SK-N-SH treated with all-trans-retinoic acid at 6 μM for 48 hours (cell line): ENCODE measurements around the gene CAMSAP2.
"Not testable (repeated sequence)": the region's sequence is repeated elsewhere in the genome, so short reads cannot be mapped to it uniquely, and the experiment has no call there.

ENCODE experiments used
- ATAC-seq: fragments of 200-7000 bp; cut with Tn5 transposase; 3 replicates; pipeline ENCODE4 v1.9.1; 2020; ENCODE audit warnings: mild to moderate bottlenecking, moderate library complexity
- ARNTL ChIP-seq: fragments of 450-650 bp; formaldehyde crosslinking; IDR thresholded peaks from 2 replicates; pipeline ENCODE4 v1.5.0; 2020; ENCODE audit warnings: low read depth, mild to moderate bottlenecking, moderate library complexity, borderline replicate concordance
- BACH2 ChIP-seq: fragments of 250-450 bp; sonication (Bioruptor Pico); IDR thresholded peaks from 2 replicates; pipeline ENCODE4 v1.9.0; 2021; ENCODE audit warnings: mild to moderate bottlenecking, borderline replicate concordance
- CSDC2 ChIP-seq: fragments of 250-450 bp; sonication (Bioruptor Pico); IDR thresholded peaks from 2 replicates; pipeline ENCODE4 v1.5.0; 2020; ENCODE audit warnings: mild to moderate bottlenecking, moderate library complexity
- ISL1 ChIP-seq: fragments of 250-450 bp; sonication (Bioruptor Pico); IDR thresholded peaks from 2 replicates; pipeline ENCODE4 v2.1.2; 2022; ENCODE audit warnings: mild to moderate bottlenecking, moderate library complexity
- OSR1 ChIP-seq: fragments of 250-450 bp; sonication (Bioruptor Pico); IDR thresholded peaks from 2 replicates; pipeline ENCODE4 v1.8.0; 2022; ENCODE audit warnings: moderate library complexity, mild to moderate bottlenecking, inconsistent platforms
- PATZ1 ChIP-seq: fragments of 250-450 bp; sonication (Bioruptor Pico); IDR thresholded peaks from 2 replicates; pipeline ENCODE4 v1.8.0; 2020; ENCODE audit warnings: mild to moderate bottlenecking, moderate library complexity, borderline replicate concordance
- POU6F1 ChIP-seq: fragments of 250-450 bp; sonication (Bioruptor Pico); IDR thresholded peaks from 2 replicates; pipeline ENCODE4 v1.8.0; 2021; ENCODE audit warnings: low read depth, mild to moderate bottlenecking, moderate library complexity, borderline replicate concordance
- RARB ChIP-seq: fragments of 250-450 bp; sonication (Bioruptor Pico); IDR thresholded peaks from 2 replicates; pipeline ENCODE4 v1.8.0; 2021; ENCODE audit warnings: mild to moderate bottlenecking, moderate library complexity
- SNAI2 ChIP-seq: fragments of 250-450 bp; sonication (Bioruptor Pico); IDR thresholded peaks from 2 replicates; pipeline ENCODE4 v1.5.0; 2020; ENCODE audit warnings: mild to moderate bottlenecking, moderate library complexity
- TCF4 ChIP-seq: fragments of 250-450 bp; sonication (Bioruptor Pico); IDR thresholded peaks from 2 replicates; pipeline ENCODE4 v1.8.0; 2021; ENCODE audit warnings: mild to moderate bottlenecking, moderate library complexity, borderline replicate concordance
- TOX ChIP-seq: fragments of 250-450 bp; sonication (Bioruptor Pico); IDR thresholded peaks from 2 replicates; pipeline ENCODE4 v1.8.0; 2021; ENCODE audit warnings: mild to moderate bottlenecking, moderate library complexity, borderline replicate concordance
- ZFP3 ChIP-seq: fragments of 250-450 bp; sonication (Bioruptor Pico); IDR thresholded peaks from 2 replicates; pipeline ENCODE4 v1.5.0; 2020; ENCODE audit warnings: mild to moderate bottlenecking, moderate library complexity
- ZFP30 ChIP-seq: fragments of 450-650 bp; formaldehyde crosslinking; IDR thresholded peaks from 2 replicates; pipeline ENCODE4 v1.5.0; 2022; ENCODE audit warnings: mild to moderate bottlenecking, moderate library complexity
- ZNF565 ChIP-seq: fragments of 450-650 bp; formaldehyde crosslinking; conservative IDR thresholded peaks from 2 replicates; pipeline ENCODE4 v1.5.0; 2020; ENCODE audit warnings: low read depth, mild to moderate bottlenecking, moderate library complexity
- ZNF70 ChIP-seq: fragments of 450-650 bp; formaldehyde crosslinking; IDR thresholded peaks from 2 replicates; pipeline ENCODE4 v1.5.0; 2020; ENCODE audit warnings: mild to moderate bottlenecking, moderate library complexity
- ZNF8 ChIP-seq: fragments of 450-650 bp; formaldehyde crosslinking; IDR thresholded peaks from 2 replicates; pipeline ENCODE4 v1.5.0; 2020; ENCODE audit warnings: mild to moderate bottlenecking, moderate library complexity
- TF ChIP-seq, protein P1 (sequence below): fragments of 250-450 bp; sonication (Bioruptor Pico); IDR thresholded peaks from 2 replicates; pipeline ENCODE4 v1.5.1; 2021; ENCODE audit warnings: mild to moderate bottlenecking, moderate library complexity

The CAMSAP2 gene

DNA sequence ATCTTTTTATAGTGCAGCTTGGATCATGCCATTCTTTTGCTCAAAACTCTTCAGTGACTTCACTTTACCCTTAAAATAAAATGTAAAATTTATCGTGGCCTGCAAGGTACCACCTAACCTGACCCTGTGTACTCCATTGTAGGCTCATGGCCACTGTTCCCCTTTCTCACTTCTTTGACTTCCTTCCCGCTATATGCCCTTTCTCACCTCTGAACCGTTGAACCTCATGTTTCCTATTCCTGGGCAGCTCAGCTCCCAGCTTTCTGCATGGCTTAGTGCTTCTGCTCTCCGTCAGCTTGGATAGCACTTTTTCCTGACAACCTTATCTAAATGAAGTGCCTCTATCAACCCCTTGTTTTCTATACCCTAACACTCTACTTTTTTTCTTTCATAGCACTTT lies 73.0 kb downstream of the CAMSAP2 start:
- no peak for ATAC-seq
- TF ChIP-seq POU6F1, result no peak
- TF ChIP-seq, protein P1, sequence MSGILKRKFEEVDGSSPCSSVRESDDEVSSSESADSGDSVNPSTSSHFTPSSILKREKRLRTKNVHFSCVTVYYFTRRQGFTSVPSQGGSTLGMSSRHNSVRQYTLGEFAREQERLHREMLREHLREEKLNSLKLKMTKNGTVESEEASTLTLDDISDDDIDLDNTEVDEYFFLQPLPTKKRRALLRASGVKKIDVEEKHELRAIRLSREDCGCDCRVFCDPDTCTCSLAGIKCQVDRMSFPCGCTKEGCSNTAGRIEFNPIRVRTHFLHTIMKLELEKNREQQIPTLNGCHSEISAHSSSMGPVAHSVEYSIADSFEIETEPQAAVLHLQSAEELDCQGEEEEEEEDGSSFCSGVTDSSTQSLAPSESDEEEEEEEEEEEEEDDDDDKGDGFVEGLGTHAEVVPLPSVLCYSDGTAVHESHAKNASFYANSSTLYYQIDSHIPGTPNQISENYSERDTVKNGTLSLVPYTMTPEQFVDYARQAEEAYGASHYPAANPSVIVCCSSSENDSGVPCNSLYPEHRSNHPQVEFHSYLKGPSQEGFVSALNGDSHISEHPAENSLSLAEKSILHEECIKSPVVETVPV (CRISPR knock-in tag), result no peak
- TF ChIP-seq BACH2 (CRISPR knock-in tag), result no peak
- no peak for TF ChIP-seq RARB (CRISPR knock-in tag)
- no peak for TF ChIP-seq OSR1 (CRISPR knock-in tag)
- no peak for TF ChIP-seq PATZ1
- TF ChIP-seq, all 23 proteins: peak for 0

- ATAC-seq, result not testable (repeated sequence)
Measured at GRCh38 chr1:200816624-200817224, 78.0 kb downstream of the CAMSAP2 start.

- TF ChIP-seq CSDC2 (CRISPR knock-in tag) (no peak), OSR1 (CRISPR knock-in tag) (no peak), ZNF8 (CRISPR knock-in tag) (no peak), SNAI2 (CRISPR knock-in tag) (no peak), ZFP30 (CRISPR knock-in tag) (no peak), PATZ1 (no peak), TOX (CRISPR knock-in tag) (no peak), TCF4 (CRISPR knock-in tag) (no peak), ISL1 (no peak), ZNF70 (CRISPR knock-in tag) (no peak), ARNTL (CRISPR knock-in tag) (no peak), ZFP3 (CRISPR knock-in tag) (no peak), POU6F1 (no peak), BACH2 (CRISPR knock-in tag) (no peak), RARB (CRISPR knock-in tag) (no peak), ZNF565 (no peak)
- TF ChIP-seq, protein P1 (CRISPR knock-in tag), result no peak
Measured at GRCh38 chr1:200818248-200818647, 79.6 kb downstream of the CAMSAP2 start.

DNA sequence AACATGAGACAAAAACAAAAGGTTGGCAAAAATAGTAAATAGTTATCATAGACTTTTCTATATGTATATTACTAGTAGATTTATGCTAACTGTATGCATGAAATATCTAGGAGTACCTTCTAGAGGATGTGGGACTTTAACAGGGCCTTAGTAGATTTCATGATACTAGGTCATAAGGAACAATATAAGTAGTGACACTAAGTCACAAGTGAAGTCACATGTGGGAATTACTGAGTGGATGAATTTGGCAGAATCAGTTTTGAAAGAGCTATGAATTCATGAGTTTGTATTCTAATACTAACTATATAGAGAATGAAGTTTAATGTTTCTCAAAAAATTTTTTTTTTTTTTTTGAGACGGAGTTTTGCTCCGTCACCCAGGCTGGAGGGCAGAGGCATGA lies 81.0 kb downstream of the CAMSAP2 start:
- no peak for TF ChIP-seq OSR1 (CRISPR knock-in tag)
- TF ChIP-seq BACH2 (CRISPR knock-in tag), result no peak
- TF ChIP-seq, protein P1 (CRISPR knock-in tag), result no peak
- no peak for TF ChIP-seq TOX (CRISPR knock-in tag)
- no peak for TF ChIP-seq ZNF565
- no peak for TF ChIP-seq CSDC2 (CRISPR knock-in tag)
- no peak for ATAC-seq

More at GRCh38 chr1:200818248-200818647, 79.6 kb downstream of the CAMSAP2 start:
- no peak for ATAC-seq
